HG02970 (cell line): ENCODE results near the gene TLE5.

Source experiments
- ATAC-seq: cut with Tn5 transposase; IDR thresholded peaks from one replicate; pipeline ENCODE4 v1.9.1; 2021; ENCODE audit warnings: mild to moderate bottlenecking, moderate library complexity, moderate number of reproducible peaks; ENCODE audit not compliant: unreplicated experiment, low FRiP score

TLE5 gene

GRCh38 chr19:3062165-3063105 is at the start of gene TLE5:
Gene TLE5 (minus strand): TSS chr19:3062495. CDS start chr19:3062200, 295 bp downstream.
- ATAC-seq: peak; percentile 40

- no peak for ATAC-seq
Measured at GRCh38 chr19:3111586-3112247, 49.4 kb upstream of the TLE5 start.

GRCh38 chr19:3110126-3110825 is 48.0 kb upstream of the TLE5 start:
- no peak for ATAC-seq

DNA sequence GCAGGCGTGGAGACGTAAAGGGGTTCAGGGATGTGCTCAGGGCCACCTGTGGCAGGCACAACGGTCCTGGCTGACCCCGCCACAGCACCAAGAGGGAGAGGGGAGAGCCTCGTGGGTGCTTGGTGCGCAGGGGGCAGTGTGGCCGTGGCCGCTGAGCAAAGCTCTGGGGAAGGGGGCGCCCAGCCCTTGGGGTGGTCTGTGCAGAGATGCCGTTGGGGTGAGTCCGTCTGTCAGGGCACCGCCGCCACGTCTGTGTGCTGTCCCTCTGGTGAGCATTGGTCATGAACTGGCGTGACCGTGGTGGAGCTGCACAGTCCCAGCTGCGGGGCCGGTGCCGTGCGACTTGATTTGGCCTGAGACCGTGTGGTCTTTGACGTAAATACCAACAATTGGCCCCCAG is 47.2 kb upstream of the TLE5 start:
- ATAC-seq: no peak

GRCh38 chr19:3108775-3109174 is 46.5 kb upstream of the TLE5 start:
- ATAC-seq: no peak

DNA sequence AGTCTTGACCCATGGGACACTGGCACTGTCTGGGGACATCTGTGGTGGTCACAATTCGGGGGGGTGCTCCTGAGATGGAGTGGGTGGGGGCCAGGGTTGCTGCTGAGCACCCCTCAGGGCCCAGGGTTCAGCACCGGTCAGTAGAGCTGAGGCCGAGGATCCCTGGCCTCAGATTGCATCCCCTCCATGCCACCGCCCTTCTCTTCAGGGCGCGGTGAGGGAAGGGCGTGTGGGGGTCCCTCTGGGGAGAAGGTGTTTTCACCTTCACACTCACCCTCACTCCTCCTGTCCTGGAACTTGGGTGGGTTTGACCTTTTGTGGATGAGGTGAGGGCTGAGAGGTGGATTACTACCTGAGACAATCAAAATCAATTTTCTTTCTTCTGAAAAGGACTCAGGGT is 45.4 kb upstream of the TLE5 start:
- no peak for ATAC-seq

GRCh38 chr19:3106509-3107141 is 44.3 kb upstream of the TLE5 start:
- no peak for ATAC-seq

GRCh38 chr19:3105641-3106508 is 43.6 kb upstream of the TLE5 start:
- ATAC-seq: no peak

DNA sequence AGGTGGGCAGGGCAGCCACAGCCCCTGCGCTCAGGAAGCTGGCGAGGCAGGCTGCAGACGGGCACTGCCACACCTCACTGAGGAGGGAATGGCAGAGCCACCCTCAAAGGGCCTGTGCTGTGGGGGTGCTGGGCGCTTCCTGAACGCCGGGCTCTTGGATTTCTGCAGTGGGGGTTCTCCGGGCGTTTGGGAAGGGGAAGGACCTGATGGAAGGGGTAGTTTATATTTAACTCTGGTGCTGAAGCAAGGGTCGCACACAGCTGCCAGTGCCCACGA is 42.4 kb upstream of the TLE5 start:
- no peak for ATAC-seq

DNA sequence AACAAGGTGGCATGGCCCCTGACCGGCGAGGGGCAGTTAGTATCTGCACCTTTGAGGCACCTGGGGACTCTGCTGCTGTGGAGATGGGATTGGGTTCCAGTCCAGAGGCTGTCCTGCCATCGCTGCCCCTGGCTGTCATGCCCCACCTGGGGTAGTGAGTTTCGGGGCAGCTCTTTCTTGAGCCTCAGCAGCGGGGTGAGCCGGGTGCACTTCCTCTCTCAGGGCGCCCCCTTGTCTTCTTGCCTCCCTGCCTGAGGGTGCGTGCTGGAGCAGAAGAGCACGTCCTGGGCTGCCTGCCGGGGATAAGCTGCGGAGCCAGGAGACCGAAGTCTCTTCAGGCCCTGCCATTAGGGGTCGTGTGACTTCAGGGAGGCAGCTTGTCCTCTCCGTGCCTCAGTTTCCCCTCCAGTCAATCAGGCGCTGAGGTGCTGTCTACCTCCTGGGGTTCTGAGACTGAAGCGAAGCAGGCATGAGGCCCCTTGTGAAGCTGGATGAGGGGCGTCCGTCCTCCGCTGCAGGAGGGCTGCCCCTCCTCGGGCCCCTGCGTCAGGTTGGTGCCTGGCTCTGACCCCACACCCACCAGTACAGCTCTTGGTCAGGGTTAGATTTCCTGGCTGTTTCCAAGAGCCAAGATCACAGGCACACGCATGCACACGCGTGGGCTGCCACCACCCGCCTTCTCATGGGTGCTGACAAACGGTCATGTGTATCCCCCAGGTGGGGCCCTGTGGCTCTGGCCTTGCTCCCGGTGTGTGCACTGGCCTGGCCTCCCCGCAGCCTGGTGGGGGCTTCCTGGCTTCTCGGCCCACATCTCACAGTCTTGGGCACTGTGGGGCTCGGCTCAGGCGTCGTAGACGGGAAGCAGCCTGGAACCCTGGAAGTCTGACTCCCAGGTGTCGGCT is 40.2 kb upstream of the TLE5 start:
- no peak for ATAC-seq

DNA sequence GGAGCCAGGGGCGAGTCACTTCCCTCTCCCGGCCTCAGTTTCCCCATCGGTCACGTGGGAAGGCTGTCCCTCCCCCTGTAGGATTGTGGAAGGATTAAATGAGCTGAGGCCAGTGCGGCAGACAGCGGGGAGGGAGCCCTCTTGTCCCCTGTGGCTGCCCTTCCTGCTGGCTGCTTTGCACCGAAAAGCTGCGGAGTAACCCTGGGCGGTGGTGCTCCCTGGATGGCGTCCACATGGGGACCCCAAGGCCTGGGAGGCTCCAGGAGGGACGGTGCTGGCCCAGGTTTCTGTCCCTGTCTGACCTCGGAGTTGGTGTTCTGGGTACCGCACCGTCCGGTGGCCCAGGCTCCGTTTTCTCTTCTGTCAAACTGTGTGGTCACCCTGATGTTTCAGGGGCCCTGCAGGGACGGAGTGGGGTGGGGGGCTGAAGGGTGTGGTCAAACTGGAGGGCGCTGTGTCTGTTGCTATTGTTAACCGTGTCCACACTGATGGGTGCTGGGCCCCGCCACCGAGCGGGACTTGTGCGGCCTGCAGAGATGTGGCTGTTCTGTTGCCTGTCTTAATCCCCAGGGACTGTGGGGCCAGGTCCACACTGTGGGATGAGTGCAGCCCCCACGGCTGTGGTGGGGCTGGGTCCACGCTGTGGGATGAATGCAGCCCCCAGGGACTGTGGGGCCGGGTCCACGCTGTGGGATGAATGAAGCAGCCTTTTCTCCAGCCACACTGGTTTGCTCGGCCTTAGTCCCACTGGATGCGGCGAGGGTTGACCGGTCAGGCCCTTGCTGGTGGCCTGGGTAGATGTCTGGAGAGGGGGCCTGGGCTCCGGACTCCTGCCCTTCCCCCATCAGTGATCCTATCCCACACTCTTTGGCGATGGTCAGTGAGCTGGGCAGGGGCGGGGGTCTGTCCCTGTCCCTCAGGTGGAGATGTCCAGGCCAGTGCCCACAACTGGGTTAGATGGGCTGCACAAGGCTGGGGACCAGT is 38.7 kb upstream of the TLE5 start:
- ATAC-seq: no peak

DNA sequence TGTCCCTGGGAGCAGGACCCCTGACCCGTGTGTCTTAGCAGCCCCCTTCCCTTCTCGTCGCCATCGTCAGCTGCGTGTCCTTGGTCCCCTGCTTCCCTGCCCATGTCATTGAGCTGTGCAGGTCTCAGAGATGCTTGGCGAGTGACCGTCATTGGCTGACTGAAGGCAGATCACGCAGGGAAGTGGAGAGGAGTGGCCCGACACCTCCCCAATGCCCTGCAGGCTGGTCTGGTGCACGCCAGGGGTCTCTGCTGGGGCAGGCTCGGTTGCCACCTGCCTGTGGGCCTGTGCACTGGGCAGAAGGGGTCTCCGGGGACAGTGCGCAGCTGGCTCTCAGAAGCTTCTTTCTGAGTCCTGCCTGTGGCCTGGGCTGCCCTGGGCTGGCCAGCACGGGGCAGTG is 38.0 kb upstream of the TLE5 start:
- no peak for ATAC-seq

DNA sequence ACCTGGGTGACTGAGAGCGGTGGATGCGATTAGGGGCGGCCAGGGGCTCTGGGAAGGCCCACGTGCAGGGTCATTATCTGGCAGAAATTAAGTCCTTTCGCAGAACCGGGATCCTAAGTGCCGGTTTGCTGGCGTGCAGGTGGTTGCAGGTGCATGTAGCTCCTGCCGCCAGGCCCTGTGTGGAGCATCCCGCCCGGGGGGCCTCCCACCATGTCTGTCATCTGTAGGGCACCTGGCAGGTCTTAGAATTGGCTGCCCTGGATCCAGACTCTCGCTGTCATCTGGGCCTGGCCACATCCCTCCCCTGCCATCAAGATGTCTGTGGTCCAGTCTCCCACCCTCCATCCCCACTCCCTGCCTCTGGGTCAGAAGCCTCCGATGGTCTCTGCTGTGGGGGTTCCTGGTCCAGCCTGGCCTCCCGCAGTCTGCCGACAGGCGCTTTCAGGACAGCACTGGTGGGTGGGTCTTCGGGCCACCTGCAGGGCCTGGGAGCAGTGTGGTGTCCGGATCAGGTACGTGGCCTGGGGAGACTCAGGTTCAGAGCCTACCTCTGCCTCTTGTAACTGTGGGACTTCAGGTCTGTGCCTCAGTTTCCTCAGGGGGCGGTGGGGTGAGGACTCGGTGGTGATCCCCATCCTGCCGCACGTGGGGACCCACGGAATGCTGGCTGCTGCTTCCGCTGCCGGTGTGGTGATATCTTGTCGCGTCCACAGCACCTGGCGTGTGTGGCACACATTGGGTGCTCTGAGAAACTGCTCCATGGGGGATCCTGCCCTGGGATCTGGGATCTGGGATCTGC is 37.3 kb upstream of the TLE5 start:
- no peak for ATAC-seq

GRCh38 chr19:3098515-3099346 is 36.4 kb upstream of the TLE5 start:
- ATAC-seq: no peak

DNA sequence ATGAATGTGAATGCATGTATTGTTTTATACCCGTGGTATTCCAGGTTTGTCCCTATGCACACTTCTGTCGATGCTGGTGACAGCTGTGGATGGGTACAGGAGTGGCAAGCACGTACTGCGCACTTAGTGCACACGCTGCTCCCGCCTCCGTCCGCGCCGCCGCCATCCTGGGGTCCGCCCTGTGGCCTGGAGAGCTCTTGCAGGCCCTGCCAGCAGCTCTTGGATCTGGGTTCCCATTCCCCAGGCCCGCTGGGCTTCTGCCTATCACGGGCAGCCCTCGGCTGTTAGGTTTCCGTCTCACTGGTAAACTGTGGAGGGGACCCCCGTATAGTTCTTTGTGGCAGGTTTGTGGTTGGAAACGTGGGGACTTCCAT is 35.8 kb upstream of the TLE5 start:
- no peak for ATAC-seq

DNA sequence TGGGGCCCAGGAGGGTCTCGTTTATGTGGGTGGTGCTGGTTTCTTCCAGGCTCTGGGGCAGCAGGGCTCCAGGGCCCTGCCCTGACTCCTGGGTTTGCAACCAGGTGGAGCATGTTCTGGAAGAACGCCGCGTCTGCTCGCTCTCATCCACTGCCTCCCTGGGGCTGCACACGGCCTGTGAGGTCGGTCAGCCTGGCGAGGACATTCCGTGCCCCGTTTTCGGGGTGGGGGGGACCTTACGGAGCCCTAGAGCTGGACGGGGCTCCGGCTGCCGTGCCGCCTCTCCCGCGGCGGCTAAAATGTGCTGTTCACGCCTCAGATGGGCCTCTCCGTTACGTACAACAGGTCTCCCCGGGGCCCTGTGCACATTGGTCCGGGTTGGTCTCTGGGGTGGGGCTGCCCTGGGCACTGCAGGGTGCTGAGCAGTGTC is 35.2 kb upstream of the TLE5 start:
- ATAC-seq: no peak
